H7 (cell line): Measurements from ENCODE around the gene SYTL2. TPM values are rescaled to one million over a fixed set of nuclear protein-coding genes. Genes with fewer than 3 reads are reported as not detected.
"Not testable (repeated sequence)": the region's sequence is repeated elsewhere in the genome, so short reads cannot be mapped to it uniquely, and the experiment has no call there.

ENCODE experiments used
- DNase-seq: peaks from one replicate; pipeline ENCODE4 v3.0.0; 2012
- H3K27me3 ChIP-seq: 2 replicates; pipeline ENCODE4 v1.6.0; 2011; ENCODE audit warnings: mild to moderate bottlenecking, low read length; ENCODE audit not compliant: control insufficient read depth, insufficient read depth
- H3K36me3 ChIP-seq: replicated peaks from 2 replicates; pipeline ENCODE4 v1.5.1; 2011; ENCODE audit warnings: low read length; ENCODE audit not compliant: control insufficient read depth, insufficient read depth
- H3K4me3 ChIP-seq: 2 replicates; pipeline ENCODE4 v1.5.1; 2011; ENCODE audit warnings: low read depth, mild to moderate bottlenecking, control low read depth, low read length, moderate library complexity; ENCODE audit not compliant: insufficient read depth
- total RNA-seq: library from RNA; depleted of rRNA; stranded (reverse); fragments of >200 nt; shearing (Covaris generic); gene quantifications from 2 replicates; pipeline ENCODE4 v1.2.3, GENCODE V29; 2014; rRNA removed

The SYTL2 gene
- 1.4 and 2.0 TPM in 2 replicates for total RNA-seq

GRCh38 chr11:85810871-85811611 lies at the start of gene SYTL2:
Gene SYTL2 (minus strand): TSS chr11:85811141. CDS start chr11:85757725, 53,416 bp downstream.
- peaks cover 29% of the 10 kb centered on the region for H3K27me3 ChIP-seq
- H3K4me3 ChIP-seq, result peak within 1 kb of the TSS; percentile 74
- H3K36me3 ChIP-seq, result no peaks in the 10 kb centered on the region
- DNase-seq, result peak; percentile 95

GRCh38 chr11:85859541-85859940 lies 48.6 kb upstream of the SYTL2 start:
- DNase-seq, H3K4me3 ChIP-seq, H3K36me3 ChIP-seq, H3K27me3 ChIP-seq: not testable (repeated sequence)

- Histone ChIP-seq H3K4me3 (no peak overlapping the region), H3K36me3 (no peaks in the 10 kb centered on the region), H3K27me3 (no peaks in the 10 kb centered on the region; the same call in 1 of the 2 replicates)
- no peak for DNase-seq
These were observed 46.2 kb upstream of the SYTL2 start for GRCh38 chr11:85857098-85857497.

GRCh38 chr11:85855341-85855656 lies 44.4 kb upstream of the SYTL2 start, which contains the start of gene CCDC83:
Gene CCDC83 (plus strand): TSS chr11:85855383. CDS start chr11:85865124, 9,741 bp downstream.
- Histone ChIP-seq H3K27me3 (no peaks in the 10 kb centered on the region; the same call in 1 of the 2 replicates), H3K4me3 (peak within 1 kb of the TSS; percentile 50), H3K36me3 (no peaks in the 10 kb centered on the region)
- no peak for DNase-seq

GRCh38 chr11:85854557-85855340 lies 43.8 kb upstream of the SYTL2 start:
- Histone ChIP-seq H3K4me3 (peak overlapping the region; percentile 50), H3K27me3 (no peaks in the 10 kb centered on the region; the same call in 1 of the 2 replicates), H3K36me3 (no peaks in the 10 kb centered on the region)
- DNase-seq, result peak; percentile 96

GRCh38 chr11:85854212-85854556 lies 43.2 kb upstream of the SYTL2 start:
- Histone ChIP-seq H3K27me3 (no peaks in the 10 kb centered on the region; the same call in 1 of the 2 replicates), H3K4me3 (peak overlapping the region; percentile 50)
- DNase-seq, result no peak

GRCh38 chr11:85853541-85853940 lies 42.6 kb upstream of the SYTL2 start:
- not testable (repeated sequence) for H3K36me3 ChIP-seq, H3K27me3 ChIP-seq, DNase-seq, H3K4me3 ChIP-seq

More at GRCh38 chr11:85854212-85854556, 43.2 kb upstream of the SYTL2 start:
- no peaks in the 10 kb centered on the region for H3K36me3 ChIP-seq

- H3K4me3 ChIP-seq, H3K27me3 ChIP-seq: not testable (repeated sequence)
These were observed 41.8 kb upstream of the SYTL2 start for GRCh38 chr11:85852754-85853153.

GRCh38 chr11:85848556-85848955 lies 37.6 kb upstream of the SYTL2 start:
- DNase-seq, result no peak
- no peak overlapping the region for H3K4me3 ChIP-seq
- H3K27me3 ChIP-seq, result no peaks in the 10 kb centered on the region
- H3K36me3 ChIP-seq, result no peaks in the 10 kb centered on the region

More at GRCh38 chr11:85852754-85853153, 41.8 kb upstream of the SYTL2 start:
- H3K36me3 ChIP-seq, DNase-seq: not testable (repeated sequence)

GRCh38 chr11:85848006-85848405 lies 37.1 kb upstream of the SYTL2 start:
- no peak for DNase-seq
- Histone ChIP-seq H3K27me3 (no peaks in the 10 kb centered on the region), H3K4me3 (no peak overlapping the region), H3K36me3 (no peaks in the 10 kb centered on the region)

- no peaks in the 10 kb centered on the region for H3K27me3 ChIP-seq
- DNase-seq, result no peak
- no peaks in the 10 kb centered on the region for H3K36me3 ChIP-seq
- no peak overlapping the region for H3K4me3 ChIP-seq
These were observed 36.5 kb upstream of the SYTL2 start for GRCh38 chr11:85847436-85847835.

GRCh38 chr11:85845124-85845631 lies 34.2 kb upstream of the SYTL2 start:
- no peak for DNase-seq
- Histone ChIP-seq H3K36me3 (no peaks in the 10 kb centered on the region), H3K27me3 (no peaks in the 10 kb centered on the region), H3K4me3 (no peak overlapping the region)

GRCh38 chr11:85844439-85845123 lies 33.6 kb upstream of the SYTL2 start:
- no peak overlapping the region for H3K4me3 ChIP-seq
- no peaks in the 10 kb centered on the region for H3K36me3 ChIP-seq
- no peak for DNase-seq

GRCh38 chr11:85843929-85844328 lies 33.0 kb upstream of the SYTL2 start:
- Histone ChIP-seq H3K4me3 (no peak overlapping the region), H3K27me3 (no peaks in the 10 kb centered on the region), H3K36me3 (no peaks in the 10 kb centered on the region)
- peak; percentile 11 for DNase-seq

More at GRCh38 chr11:85844439-85845123, 33.6 kb upstream of the SYTL2 start:
- H3K27me3 ChIP-seq, result no peaks in the 10 kb centered on the region
